SW 1271 (cell line): ENCODE measurements around the gene UBXN1.

Source experiments
- DNase-seq, 2 experiments: peaks; one replicate each; lab custom pipeline; 2025; lab: John Stamatoyannopoulos, UW

The UBXN1 gene

DNA sequence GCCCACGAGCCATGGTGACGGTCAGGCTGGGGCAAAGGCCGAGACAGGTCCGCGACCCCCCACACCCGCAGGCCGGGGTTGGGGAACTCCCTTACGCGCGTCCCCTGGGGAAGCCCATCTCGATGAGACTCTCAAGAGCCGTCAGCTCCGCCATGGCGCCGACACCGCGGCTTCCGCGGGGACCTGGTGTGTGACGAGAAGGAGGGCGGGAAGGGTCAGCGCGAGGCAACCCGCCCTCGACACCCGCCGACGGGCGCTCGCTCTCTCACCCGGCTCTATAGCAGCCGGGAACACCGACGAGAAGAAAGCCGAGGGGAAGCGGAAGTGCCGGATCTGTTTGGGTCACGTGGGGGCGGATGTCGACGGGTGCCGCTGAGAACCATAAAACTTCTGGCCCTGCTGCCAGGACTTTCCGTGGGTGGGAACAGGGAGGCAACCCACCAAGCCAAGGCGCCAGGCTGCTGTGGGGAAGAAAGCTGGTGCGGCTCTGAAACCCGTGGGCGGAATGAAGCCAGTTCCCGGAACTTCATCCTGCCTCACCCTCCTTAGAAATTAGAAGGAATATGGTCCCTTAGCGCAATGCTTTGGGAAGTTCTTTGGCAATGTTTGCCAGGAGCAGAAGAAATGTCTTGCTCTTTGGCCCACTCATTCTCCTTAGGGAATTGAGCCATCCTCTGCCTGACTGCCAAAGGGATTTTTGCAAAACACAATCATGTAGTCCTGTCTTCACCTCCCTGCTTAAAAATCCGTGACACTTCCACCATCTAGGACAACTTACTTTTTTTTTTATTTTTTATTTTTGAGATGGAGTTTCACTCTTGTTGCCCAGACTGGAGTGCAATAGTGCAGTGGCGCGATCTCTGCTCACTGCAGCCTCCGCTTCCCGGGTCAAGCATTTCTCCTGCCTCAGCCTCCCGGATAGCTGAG, at the start of gene UBXN1:
TSS of gene UBXN1 (minus strand) at position 304 of the 927 bp plus-strand sequence. CDS start at position 154, 150 bp downstream.
- peak; percentile 71 to 84 for DNase-seq

DNA sequence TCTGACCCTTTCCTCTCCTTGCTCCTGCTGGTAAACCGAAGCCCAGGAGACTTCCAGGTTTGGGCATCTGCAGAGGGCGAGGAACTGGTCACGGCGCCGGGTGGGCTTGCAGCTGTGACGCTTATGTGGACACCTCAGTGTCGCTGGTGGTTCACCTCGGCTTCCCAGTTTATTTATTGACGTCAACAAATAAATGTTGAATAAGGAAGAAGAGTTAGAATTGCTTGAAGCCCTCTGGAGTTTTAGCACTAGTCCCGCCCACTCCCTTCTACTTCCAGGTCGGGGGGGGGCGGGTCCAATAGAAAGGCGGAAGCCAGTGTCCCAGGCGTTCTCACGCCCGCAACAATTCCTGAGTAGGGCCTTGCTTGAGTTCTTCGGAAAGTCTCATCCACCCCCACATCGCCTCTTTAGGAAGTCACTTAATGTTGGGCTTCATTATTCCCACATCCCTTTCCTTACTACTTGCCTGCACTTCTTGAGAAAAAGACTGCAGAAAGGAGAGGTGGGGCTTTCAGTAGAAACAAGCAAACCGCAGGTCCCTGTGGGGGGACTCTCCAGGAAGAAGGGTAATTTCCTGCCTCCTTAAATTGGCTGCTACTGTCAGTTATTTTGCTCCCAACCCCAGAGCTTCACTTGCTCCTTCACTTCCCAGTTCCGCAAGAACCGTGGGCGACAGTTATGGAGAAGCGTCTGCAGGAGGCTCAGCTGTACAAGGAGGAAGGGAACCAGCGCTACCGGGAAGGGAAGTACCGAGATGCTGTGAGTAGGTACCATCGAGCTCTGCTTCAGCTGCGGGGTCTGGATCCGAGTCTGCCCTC, 49.5 kb upstream of the UBXN1 start, which contains the start of gene TTC9C:
TSS of gene TTC9C (plus strand) at position 316 of the 818 bp plus-strand sequence. CDS start at position 679, 363 bp downstream.
- DNase-seq = peak; percentile 81 to 89

GRCh38 chr11:62727872-62728170, 48.9 kb upstream of the UBXN1 start:
- peak; percentile 96 for DNase-seq

- DNase-seq = peak; percentile 97 to 98
Observed at GRCh38 chr11:62727165-62727871, 48.4 kb upstream of the UBXN1 start, which contains the start of gene HNRNPUL2. Gene HNRNPUL2 (minus strand): TSS chr11:62727457. CDS start chr11:62727156, 301 bp downstream.

DNA sequence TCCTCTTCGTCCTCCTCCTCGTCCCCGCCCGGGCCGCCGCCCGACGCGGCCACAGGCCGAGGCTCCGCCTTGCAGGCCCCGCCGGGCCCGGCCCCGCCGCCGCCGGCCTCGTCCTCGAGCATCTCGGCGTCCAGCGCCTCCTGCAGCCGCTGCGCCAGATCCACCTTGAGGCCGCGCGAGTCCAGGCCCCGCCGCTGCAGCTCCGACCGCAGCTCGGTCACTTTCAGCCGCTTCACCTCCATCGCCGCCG, 48.0 kb upstream of the UBXN1 start:
- peak in 1 of 2 experiments; percentile 63 for DNase-seq

GRCh38 chr11:62726156-62726914, 47.5 kb upstream of the UBXN1 start:
- DNase-seq = no peak

- DNase-seq = no peak
Observed at GRCh38 chr11:62725646-62726045, 46.8 kb upstream of the UBXN1 start.

GRCh38 chr11:62724171-62724570, 45.3 kb upstream of the UBXN1 start:
- no peak for DNase-seq

DNA sequence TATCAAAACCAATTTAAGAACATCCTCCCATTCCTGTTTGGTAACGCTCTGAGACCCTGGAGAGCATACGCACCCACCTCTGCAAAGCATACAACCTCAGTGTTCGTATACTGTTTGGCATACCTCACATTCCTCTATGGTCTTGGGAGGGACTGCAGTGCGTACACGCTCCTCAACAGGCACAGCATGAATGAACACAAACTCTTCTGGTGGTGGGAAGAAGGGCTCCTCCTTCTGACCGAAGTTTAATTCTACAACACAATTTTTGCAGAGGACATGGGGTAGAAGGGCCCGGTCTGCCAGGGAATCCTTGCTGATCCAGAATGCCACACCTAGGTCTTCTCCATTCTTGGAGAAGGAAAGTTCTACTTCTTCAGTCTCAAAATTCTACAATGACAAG, 43.1 kb upstream of the UBXN1 start:
- no peak for DNase-seq

GRCh38 chr11:62719302-62719978, 40.6 kb upstream of the UBXN1 start:
- no peak for DNase-seq

GRCh38 chr11:62716816-62717215, 37.9 kb upstream of the UBXN1 start:
- no peak for DNase-seq

- no peak for DNase-seq
Observed at GRCh38 chr11:62716206-62716605, 37.3 kb upstream of the UBXN1 start.

GRCh38 chr11:62715150-62716130, 36.6 kb upstream of the UBXN1 start:
- no peak for DNase-seq

GRCh38 chr11:62713343-62713742, 34.5 kb upstream of the UBXN1 start:
- DNase-seq = no peak

DNA sequence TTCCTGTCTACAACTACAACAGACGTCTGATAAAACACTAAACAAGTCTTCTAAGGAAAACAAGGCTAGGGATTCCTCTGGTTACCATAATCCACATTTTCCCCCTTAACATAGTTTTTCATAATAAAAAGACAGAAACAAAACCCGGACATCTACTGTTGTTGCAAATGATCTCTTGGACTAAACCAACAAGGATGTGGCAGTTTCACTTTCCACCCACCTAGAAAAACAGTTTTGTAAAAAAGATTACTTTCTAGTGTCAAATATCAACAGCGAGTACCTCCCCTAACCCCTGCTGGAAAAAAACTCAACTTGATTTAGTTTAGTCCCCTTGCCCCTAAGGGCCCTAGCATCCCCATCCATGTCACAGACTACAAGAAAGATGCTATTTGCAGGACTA, 34.0 kb upstream of the UBXN1 start:
- DNase-seq = no peak

- no peak for DNase-seq
Observed at GRCh38 chr11:62712276-62712812, 33.5 kb upstream of the UBXN1 start.

DNA sequence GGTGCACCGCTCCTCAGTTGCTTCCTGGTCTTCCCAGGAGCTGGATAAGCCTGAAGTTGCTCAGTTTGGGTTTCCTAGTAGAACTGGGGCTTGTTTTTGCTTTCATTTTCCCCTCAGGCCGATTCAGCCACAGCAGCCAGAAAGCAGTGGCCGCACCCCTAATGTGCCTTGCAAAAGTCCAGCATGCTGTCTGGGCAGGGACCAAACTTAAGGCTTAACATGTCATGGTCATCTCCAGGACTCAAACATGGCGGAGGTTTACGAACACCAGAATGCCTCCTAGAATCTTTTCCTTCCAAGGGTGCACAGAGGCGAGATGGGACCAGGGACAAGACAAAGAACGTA, 31.1 kb upstream of the UBXN1 start:
- DNase-seq = no peak

DNA sequence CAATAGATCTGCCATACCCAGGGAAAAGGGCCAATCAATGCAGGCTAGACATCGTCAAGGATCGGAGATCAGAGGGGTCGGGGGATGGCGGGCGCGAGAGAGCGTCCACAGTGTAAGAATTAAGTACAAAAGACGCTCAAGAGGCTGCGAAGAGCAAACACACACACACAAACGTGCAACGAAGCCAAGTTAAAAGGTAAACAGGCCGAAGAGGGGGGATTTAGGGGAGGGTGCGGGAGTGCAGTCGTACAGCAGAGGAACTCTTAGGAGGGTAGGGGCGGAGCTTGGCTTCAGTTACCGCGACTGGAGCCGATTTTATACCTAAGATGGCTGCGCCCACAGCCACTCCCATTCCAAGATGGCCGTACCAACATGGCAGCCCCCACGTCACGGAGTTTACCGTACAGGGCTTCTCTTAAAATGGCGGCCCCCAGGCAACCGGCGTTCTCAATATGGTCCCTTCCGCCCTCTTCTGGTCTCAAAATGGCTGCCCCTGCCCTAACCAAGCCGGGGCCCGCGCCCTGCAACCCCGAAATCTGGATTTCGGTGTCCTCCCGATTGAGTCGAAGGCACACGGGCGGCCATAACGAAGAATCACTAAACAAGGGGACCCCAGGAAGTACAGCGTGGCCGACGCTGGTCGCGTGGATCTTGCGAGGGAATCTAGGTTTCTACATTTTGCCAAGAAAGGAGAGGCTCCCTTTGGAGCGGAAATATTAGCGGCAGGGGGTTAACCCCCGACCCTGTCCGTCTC, 30.6 kb upstream of the UBXN1 start:
- peak; percentile 89 to 97 for DNase-seq

DNA sequence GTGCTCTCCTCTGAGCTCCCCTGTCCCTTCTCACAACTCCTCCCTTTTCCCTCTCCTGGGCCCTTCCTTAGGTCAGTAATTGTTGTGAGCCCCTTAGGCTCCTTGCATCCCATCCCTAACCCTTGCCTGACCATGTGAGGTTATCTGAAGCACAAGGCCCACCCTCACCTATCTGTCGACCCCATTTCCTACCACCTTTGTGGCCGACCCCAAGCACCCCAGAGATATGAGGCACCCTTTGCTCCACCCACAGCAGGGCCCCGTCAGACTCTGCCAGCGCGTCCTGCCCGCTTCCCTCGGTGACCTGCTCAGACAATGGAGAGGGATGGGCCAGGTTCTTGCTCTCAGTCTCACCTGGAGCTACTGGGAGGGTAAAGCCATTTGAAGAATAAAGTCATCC, 29.9 kb upstream of the UBXN1 start:
- no peak for DNase-seq
